IgD-negative memory B cell (primary cell): ENCODE measurements around the gene TRIM67. TPM values are rescaled to one million over a fixed set of nuclear protein-coding genes. Genes with fewer than 3 reads are reported as not detected.

Experiments used
- H3K27ac Mint-ChIP-seq, 3 donors: one replicate each; pipeline ENCODE4 v1.8.0; 2020 to 2022; ENCODE audit warnings: mild to moderate bottlenecking in 3 of 3, mixed read lengths in 3 of 3, moderate library complexity in 1 of 3
- H3K27me3 Mint-ChIP-seq: one replicate; pipeline ENCODE4 v1.8.0; 2021; ENCODE audit warnings: mixed read lengths
- H3K36me3 Mint-ChIP-seq: one replicate; pipeline ENCODE4 v1.8.0; 2020; ENCODE audit warnings: mild to moderate bottlenecking, mixed read lengths
- H3K4me1 Mint-ChIP-seq, 3 donors: one replicate each; pipeline ENCODE4 v1.8.0; 2020 to 2022; ENCODE audit warnings: mixed read lengths in 3 of 3, mild to moderate bottlenecking in 1 of 3
- H3K4me3 Mint-ChIP-seq, 4 donors: one replicate each; pipeline ENCODE4 v1.8.0; 2020 to 2022; ENCODE audit warnings: mild to moderate bottlenecking in 4 of 4, mixed read lengths in 4 of 4, moderate library complexity in 3 of 4
- H3K9me3 Mint-ChIP-seq, 3 donors: one replicate each; pipeline ENCODE4 v1.8.0; 2020 to 2021; ENCODE audit warnings: mixed read lengths in 3 of 3, mild to moderate bottlenecking in 1 of 3
- polyA plus RNA-seq: library from polyadenylated mRNA; unstranded; fragments of 300-500 nt; fragmentation: Illumina TruSeq; gene quantifications from one replicate; pipeline ENCODE4 v1.2.3, GENCODE V29; 2021

TRIM67 gene
- polyA plus RNA-seq, 1 donor from 2014 or later = not detected

DNA sequence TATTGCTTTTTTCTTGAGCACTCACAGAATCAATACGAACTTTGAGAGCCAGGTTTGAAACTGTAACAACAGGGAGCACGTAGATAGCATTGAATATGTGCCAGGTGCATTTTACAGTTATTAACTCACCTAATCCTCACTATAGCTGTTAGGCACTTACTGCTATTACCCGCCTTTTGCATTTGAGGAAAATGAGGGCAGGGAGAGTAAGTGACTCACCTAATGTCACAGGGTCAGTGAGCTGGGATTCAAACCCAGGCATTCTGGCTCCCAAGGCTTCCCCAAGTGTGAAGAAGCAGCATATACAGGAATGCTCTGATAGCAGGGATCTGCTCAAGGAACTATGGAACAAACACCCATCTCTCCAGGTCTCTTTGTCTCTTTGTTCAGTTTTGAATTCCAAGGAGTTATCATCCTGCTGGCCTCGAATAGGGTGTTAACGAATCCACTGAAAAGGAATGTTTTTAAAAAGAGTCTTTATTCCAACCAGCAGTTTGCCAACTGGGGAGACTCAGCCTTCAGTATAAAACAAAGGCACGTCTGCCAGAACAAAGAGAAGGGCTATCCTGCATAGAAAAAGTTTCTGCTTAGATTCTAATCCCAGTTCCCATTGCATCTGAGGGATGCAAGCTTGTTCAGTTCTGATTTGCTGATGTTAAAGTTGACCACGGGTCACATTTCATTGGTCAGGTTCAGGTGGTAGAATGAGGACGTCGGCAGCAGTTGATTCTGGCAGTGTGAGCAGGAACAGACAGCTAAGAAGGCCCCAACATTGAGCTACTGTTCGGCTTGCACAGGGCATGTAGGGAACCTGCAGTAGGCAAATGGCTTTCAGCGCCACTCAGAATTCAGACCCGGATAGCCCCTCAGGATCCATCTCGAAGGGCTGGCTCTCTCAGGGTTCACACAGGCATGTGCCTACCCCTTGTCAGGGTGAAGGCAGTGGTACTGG lies 22.1 kb downstream of the TRIM67 start:
- H3K4me3 Mint-ChIP-seq = no peak overlapping the region
- no peaks in the 10 kb centered on the region for H3K36me3 Mint-ChIP-seq
- no peaks in the 10 kb centered on the region for H3K9me3 Mint-ChIP-seq
- no peaks in the 10 kb centered on the region for H3K4me1 Mint-ChIP-seq
- peaks cover 7% of the 10 kb centered on the region for H3K27me3 Mint-ChIP-seq
- H3K27ac Mint-ChIP-seq = no peak overlapping the region

GRCh38 chr1:231184891-231185290 lies 23.0 kb downstream of the TRIM67 start:
- peaks cover 8% of the 10 kb centered on the region for H3K27me3 Mint-ChIP-seq
- peaks cover under 1 to 7% (median 4%) of the 10 kb centered on the region in 3 donors for H3K9me3 Mint-ChIP-seq
- no peaks in the 10 kb centered on the region for H3K4me1 Mint-ChIP-seq
- no peak overlapping the region for H3K27ac Mint-ChIP-seq
- no peaks in the 10 kb centered on the region for H3K36me3 Mint-ChIP-seq
- no peak overlapping the region for H3K4me3 Mint-ChIP-seq

- Mint-ChIP-seq H3K27ac (peak overlapping the region in 1 of 3 donors; percentile 51), H3K4me3 (no peak overlapping the region), H3K4me1 (no peaks in the 10 kb centered on the region), H3K27me3 (peaks cover 9% of the 10 kb centered on the region), H3K36me3 (no peaks in the 10 kb centered on the region), H3K9me3 (peaks cover 1 to 9% (median 4%) of the 10 kb centered on the region in 3 donors)
Observed at GRCh38 chr1:231185391-231185790, 23.5 kb downstream of the TRIM67 start.

DNA sequence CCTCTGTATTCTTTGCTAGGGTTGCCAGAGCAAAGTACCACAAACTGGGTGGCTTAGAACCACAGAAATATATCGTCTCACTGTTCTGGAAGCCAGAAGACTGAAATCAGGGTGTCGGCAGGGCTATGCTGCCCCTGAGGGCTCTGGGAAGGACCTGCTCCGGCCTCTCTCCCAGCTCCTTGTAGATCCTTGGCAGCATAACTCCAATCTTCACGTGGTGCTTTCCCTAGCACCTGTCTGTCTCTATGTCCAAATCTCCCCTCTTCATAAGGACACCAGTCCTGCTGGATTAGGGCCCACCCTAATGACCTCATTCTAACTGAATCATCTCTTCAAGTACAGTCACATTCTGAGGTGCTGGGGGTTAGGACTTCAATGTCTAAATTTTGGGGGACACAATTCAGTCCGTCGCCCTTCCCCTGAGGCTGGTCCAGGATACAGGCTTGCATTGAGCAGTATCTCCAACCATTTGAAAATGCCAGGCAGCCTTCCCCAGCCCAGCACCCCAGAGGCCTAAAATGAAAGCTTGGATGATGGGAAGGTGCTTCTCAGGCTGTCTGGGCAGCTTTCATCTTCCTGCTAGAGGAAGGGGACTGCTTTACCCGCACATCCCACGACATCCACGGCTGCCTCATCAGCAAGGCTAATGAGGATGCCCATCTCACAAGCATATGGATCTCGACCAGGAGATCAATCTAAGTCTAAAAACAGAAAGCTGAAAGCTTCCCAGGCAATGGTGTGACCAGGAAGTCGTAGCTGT lies 24.7 kb downstream of the TRIM67 start:
- peaks cover 10% of the 10 kb centered on the region for H3K27me3 Mint-ChIP-seq

GRCh38 chr1:231187571-231187970 lies 25.7 kb downstream of the TRIM67 start:
- no peaks in the 10 kb centered on the region for H3K4me1 Mint-ChIP-seq
- peaks cover 12% of the 10 kb centered on the region for H3K27me3 Mint-ChIP-seq
- H3K4me3 Mint-ChIP-seq = no peak overlapping the region
- H3K27ac Mint-ChIP-seq = no peak overlapping the region
- no peaks in the 10 kb centered on the region for H3K36me3 Mint-ChIP-seq
- peaks cover 1 to 9% (median 7%) of the 10 kb centered on the region in 3 donors for H3K9me3 Mint-ChIP-seq

More for the DNA sequence above, 24.7 kb downstream of the TRIM67 start:
- Mint-ChIP-seq H3K36me3 (no peaks in the 10 kb centered on the region), H3K4me1 (no peaks in the 10 kb centered on the region), H3K9me3 (peaks cover 1 to 9% (median 7%) of the 10 kb centered on the region in 3 donors), H3K27ac (no peak overlapping the region), H3K4me3 (no peak overlapping the region)

DNA sequence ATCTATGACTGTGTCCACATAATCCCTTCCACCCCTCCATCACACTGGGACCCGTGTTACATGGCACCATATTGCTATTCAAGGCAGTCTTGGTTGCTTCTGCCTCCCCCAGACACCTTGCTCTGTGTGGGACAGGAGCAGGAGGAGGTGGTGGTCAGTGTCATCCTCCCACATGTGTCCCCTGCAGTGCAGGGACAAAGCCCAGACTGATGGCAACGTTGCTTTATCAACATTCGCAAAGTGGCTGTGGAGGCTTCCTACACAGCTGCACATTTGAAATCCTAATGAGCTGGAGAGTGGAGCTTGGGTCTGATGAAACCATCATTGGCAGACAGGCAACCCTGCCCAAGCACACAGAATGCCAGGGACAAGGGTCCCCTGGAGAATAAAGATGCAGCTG lies 26.2 kb downstream of the TRIM67 start:
- H3K4me3 Mint-ChIP-seq = no peak overlapping the region
- no peaks in the 10 kb centered on the region for H3K4me1 Mint-ChIP-seq
- peaks cover 1 to 9% (median 7%) of the 10 kb centered on the region in 3 donors for H3K9me3 Mint-ChIP-seq
- H3K27ac Mint-ChIP-seq = no peak overlapping the region
- peaks cover 12% of the 10 kb centered on the region for H3K27me3 Mint-ChIP-seq
- no peaks in the 10 kb centered on the region for H3K36me3 Mint-ChIP-seq

DNA sequence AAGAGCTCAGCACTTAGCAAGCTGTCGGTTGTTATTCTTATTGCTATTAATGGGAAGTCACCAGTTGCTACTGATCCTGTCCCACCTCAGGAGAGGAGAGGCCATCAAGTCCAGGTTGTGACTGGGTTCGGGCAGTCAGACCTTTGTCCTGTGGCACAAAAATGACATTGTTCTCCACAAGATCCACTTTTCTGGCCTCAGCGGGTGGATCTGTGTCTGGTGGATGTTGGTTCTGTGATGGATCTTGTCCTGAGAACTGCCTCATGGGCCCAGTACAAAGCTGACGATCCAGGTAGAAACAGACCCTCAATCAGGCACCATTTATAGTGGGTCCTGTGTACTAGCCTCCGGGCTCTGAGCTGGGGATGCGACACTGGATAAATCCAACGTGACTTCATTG lies 26.9 kb downstream of the TRIM67 start:
- H3K36me3 Mint-ChIP-seq = no peaks in the 10 kb centered on the region
- peaks cover 12% of the 10 kb centered on the region for H3K27me3 Mint-ChIP-seq
- H3K4me1 Mint-ChIP-seq = no peaks in the 10 kb centered on the region
- H3K27ac Mint-ChIP-seq = no peak overlapping the region
- H3K9me3 Mint-ChIP-seq = peaks cover 1 to 9% (median 7%) of the 10 kb centered on the region in 3 donors
- H3K4me3 Mint-ChIP-seq = no peak overlapping the region

DNA sequence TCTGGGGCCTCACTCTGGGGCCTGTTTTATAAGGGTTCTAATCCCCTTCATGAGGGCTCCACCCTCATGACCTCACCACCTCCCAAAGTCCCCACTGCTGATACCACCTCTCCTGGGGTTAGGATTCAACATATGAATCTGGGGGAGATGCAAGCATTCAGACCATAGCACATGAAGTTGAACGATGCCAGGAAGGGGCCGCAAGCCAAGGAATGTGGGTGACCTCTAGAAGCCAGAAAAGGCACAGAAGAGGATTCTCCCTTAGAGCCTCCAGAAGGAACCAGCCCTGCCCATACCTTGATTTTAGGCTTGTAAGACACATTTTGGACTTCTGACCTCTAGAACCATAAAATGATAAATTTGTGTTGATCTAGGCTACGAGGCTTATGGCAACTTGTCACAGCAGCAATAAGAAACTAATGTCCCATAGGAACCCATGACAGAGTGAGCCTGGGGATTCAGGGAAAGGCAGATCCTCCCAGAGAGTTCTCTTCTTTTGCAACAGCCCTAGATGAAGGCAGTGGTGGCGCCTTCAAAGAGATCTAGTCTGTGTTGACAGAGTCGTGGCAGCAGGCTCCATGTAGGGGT lies 27.9 kb downstream of the TRIM67 start:
- H3K27ac Mint-ChIP-seq = no peak overlapping the region
- no peaks in the 10 kb centered on the region for H3K36me3 Mint-ChIP-seq
- no peak overlapping the region for H3K4me3 Mint-ChIP-seq
- no peaks in the 10 kb centered on the region for H3K4me1 Mint-ChIP-seq
- H3K27me3 Mint-ChIP-seq = peaks cover 12% of the 10 kb centered on the region
- H3K9me3 Mint-ChIP-seq = peaks cover 1 to 9% (median 7%) of the 10 kb centered on the region in 3 donors

DNA sequence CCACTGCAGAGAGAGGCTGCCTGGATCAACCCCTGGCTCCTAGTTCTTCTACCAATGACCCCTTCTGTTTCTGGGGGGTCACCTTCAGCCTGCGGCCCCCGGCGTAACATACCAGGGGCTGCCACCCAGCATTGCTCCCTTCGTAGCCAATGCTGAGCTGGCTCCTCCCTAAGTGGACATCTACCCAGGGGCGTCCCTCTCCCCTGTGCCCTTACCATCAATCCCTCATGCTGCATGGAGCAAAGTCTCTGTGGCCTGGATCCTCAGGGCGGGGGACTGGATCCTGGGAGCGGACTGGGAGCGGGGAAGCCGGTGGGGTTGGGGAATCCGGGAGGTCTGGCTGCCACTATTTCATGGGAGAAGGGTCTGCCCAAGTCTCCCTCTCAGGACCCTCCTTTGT lies 28.6 kb downstream of the TRIM67 start:
- no peaks in the 10 kb centered on the region for H3K36me3 Mint-ChIP-seq
- no peak overlapping the region for H3K4me3 Mint-ChIP-seq
- no peak overlapping the region for H3K27ac Mint-ChIP-seq
- H3K4me1 Mint-ChIP-seq = no peaks in the 10 kb centered on the region
- H3K9me3 Mint-ChIP-seq = peaks cover 1 to 9% (median 7%) of the 10 kb centered on the region in 3 donors
- H3K27me3 Mint-ChIP-seq = peaks cover 12% of the 10 kb centered on the region

- no peak overlapping the region for H3K27ac Mint-ChIP-seq
- H3K4me3 Mint-ChIP-seq = no peak overlapping the region
- H3K27me3 Mint-ChIP-seq = peaks cover 14% of the 10 kb centered on the region
- H3K9me3 Mint-ChIP-seq = peaks cover 1 to 9% (median 7%) of the 10 kb centered on the region in 3 donors
- H3K4me1 Mint-ChIP-seq = no peaks in the 10 kb centered on the region
- no peaks in the 10 kb centered on the region for H3K36me3 Mint-ChIP-seq
Observed at GRCh38 chr1:231192620-231193163, 30.8 kb downstream of the TRIM67 start.

GRCh38 chr1:231193710-231194340 lies 32.0 kb downstream of the TRIM67 start:
- H3K9me3 Mint-ChIP-seq = peaks cover 1 to 9% (median 7%) of the 10 kb centered on the region in 3 donors
- peaks cover 14% of the 10 kb centered on the region for H3K27me3 Mint-ChIP-seq
- H3K36me3 Mint-ChIP-seq = no peaks in the 10 kb centered on the region
- no peak overlapping the region for H3K27ac Mint-ChIP-seq
- H3K4me3 Mint-ChIP-seq = no peak overlapping the region
- no peaks in the 10 kb centered on the region for H3K4me1 Mint-ChIP-seq

- Mint-ChIP-seq H3K27me3 (peaks cover 13% of the 10 kb centered on the region), H3K9me3 (peaks cover 1 to 7% (median 5%) of the 10 kb centered on the region in 3 donors), H3K36me3 (no peaks in the 10 kb centered on the region), H3K4me3 (no peak overlapping the region), H3K27ac (peak overlapping the region in 1 of 3 donors; percentile 55), H3K4me1 (no peaks in the 10 kb centered on the region)
Observed at GRCh38 chr1:231194476-231194842, 32.6 kb downstream of the TRIM67 start.

- peak overlapping the region in 1 of 3 donors; percentile 55 for H3K27ac Mint-ChIP-seq
- peaks cover 0 to 2% (median 1%) of the 10 kb centered on the region in 3 donors for H3K9me3 Mint-ChIP-seq
- H3K4me1 Mint-ChIP-seq = no peaks in the 10 kb centered on the region
- no peaks in the 10 kb centered on the region for H3K36me3 Mint-ChIP-seq
- H3K27me3 Mint-ChIP-seq = peaks cover 11% of the 10 kb centered on the region
- no peak overlapping the region for H3K4me3 Mint-ChIP-seq
Observed at GRCh38 chr1:231194843-231195516, 33.1 kb downstream of the TRIM67 start.

GRCh38 chr1:231196307-231196706 lies 34.4 kb downstream of the TRIM67 start:
- Mint-ChIP-seq H3K27me3 (peaks cover 13% of the 10 kb centered on the region), H3K9me3 (peaks cover 0 to under 1% (median 0%) of the 10 kb centered on the region in 3 donors), H3K36me3 (no peaks in the 10 kb centered on the region), H3K27ac (no peak overlapping the region), H3K4me1 (no peaks in the 10 kb centered on the region), H3K4me3 (no peak overlapping the region)
